ENCODE measurements around the gene RAB36. TPM values are rescaled to one million over a fixed set of nuclear protein-coding genes. Genes with fewer than 3 reads are reported as not detected.

RAB36 gene
- total RNA-seq, 2 experiments from 2014 or later: 0.77 to 0.87 TPM

- Mint-ChIP-seq H3K4me3 (no peak overlapping the region), H3K27ac (no peak overlapping the region), H3K9me3 (no peaks in the 10 kb centered on the region), H3K4me1 (ENCODE audit: low read depth) (peaks cover 12% of the 10 kb centered on the region), H3K36me3 (ENCODE audit: low read depth) (no peaks in the 10 kb centered on the region), H3K27me3 (no peaks in the 10 kb centered on the region)
- ChIA-PET CTCF (no interaction called here), POLR2A (no interaction called here)
- no peaks in the 10 kb centered on the region for H3K36me3 ChIP-seq (ENCODE audit: insufficient read depth, low read length)
- DNase-seq (no peak), ATAC-seq (ENCODE audit: poor library complexity) (no peak)
- no peak overlapping the region for H3K4me3 ChIP-seq (ENCODE audit: low read length)
- TF ChIP-seq CTCF (IDR thresholded peaks at IDR 0.05): no peak
- H3K27me3 ChIP-seq (ENCODE audit: control insufficient read depth in 1 of 2, insufficient read depth in 2 of 2, low read length in 2 of 2): no peaks in the 10 kb centered on the region
- no peak overlapping the region for H3K27ac ChIP-seq (ENCODE audit: low read depth in 1 of 2, low read length in 2 of 2)
- intact Hi-C loops (cut with DNase I, micrococcal nuclease): no loop called here
- H3K9me3 ChIP-seq (ENCODE audit: control insufficient read depth in 1 of 2, insufficient read depth in 1 of 2, low read length in 2 of 2): no peaks in the 10 kb centered on the region
- H3K4me1 ChIP-seq (ENCODE audit: insufficient read depth, low read length): peaks cover 21% of the 10 kb centered on the region
Measured at GRCh38 chr22:23117891-23118646, 27.2 kb upstream of the RAB36 start.

GRCh38 chr22:23118647-23119493 lies 26.4 kb upstream of the RAB36 start:
- peaks cover 21% of the 10 kb centered on the region for H3K4me1 ChIP-seq (ENCODE audit: insufficient read depth, low read length)
- TF ChIP-seq CTCF (IDR thresholded peaks at IDR 0.05): no peak
- H3K9me3 ChIP-seq (ENCODE audit: control insufficient read depth in 1 of 2, insufficient read depth in 1 of 2, low read length in 2 of 2): no peaks in the 10 kb centered on the region
- Mint-ChIP-seq H3K9me3 (no peaks in the 10 kb centered on the region), H3K27ac (peak overlapping the region; percentile 93), H3K4me1 (ENCODE audit: low read depth) (peaks cover 12% of the 10 kb centered on the region), H3K27me3 (no peaks in the 10 kb centered on the region), H3K36me3 (ENCODE audit: low read depth) (no peaks in the 10 kb centered on the region), H3K4me3 (no peak overlapping the region)
- H3K27me3 ChIP-seq (ENCODE audit: control insufficient read depth in 1 of 2, insufficient read depth in 2 of 2, low read length in 2 of 2): no peaks in the 10 kb centered on the region
- no peaks in the 10 kb centered on the region for H3K36me3 ChIP-seq (ENCODE audit: insufficient read depth, low read length)
- peak overlapping the region; percentile 37 to 78 for H3K27ac ChIP-seq (ENCODE audit: low read depth in 1 of 2, low read length in 2 of 2)
- peak overlapping the region; percentile 0 for H3K4me3 ChIP-seq (ENCODE audit: low read length)
- intact Hi-C loops (cut with DNase I, micrococcal nuclease): no loop called here
- ATAC-seq (ENCODE audit: poor library complexity) (no peak), DNase-seq (no peak)
- ChIA-PET POLR2A (interaction anchor here (0.7 to 1.6 kb wide), 3 partner anchors 13 to 159 kb away, joined by 3 to 11 read pairs (median 5); no protein-coding TSS in a partner anchor), CTCF (no interaction called here)

GRCh38 chr22:23119494-23120414 lies 25.5 kb upstream of the RAB36 start:
- ChIA-PET POLR2A (interaction anchor here (0.7 to 1.6 kb wide), 3 partner anchors 12 to 160 kb away, joined by 3 to 11 read pairs (median 5); no protein-coding TSS in a partner anchor), CTCF (interaction anchor here (0.6 kb wide), 1 partner anchor 52 kb away, joined by 4 read pairs; no protein-coding TSS in a partner anchor)
- Histone ChIP-seq H3K27ac (ENCODE audit: low read depth in 1 of 2, low read length in 2 of 2) (peak overlapping the region; percentile 37 to 78), H3K4me1 (ENCODE audit: insufficient read depth, low read length) (peaks cover 21% of the 10 kb centered on the region), H3K27me3 (ENCODE audit: control insufficient read depth in 1 of 2, insufficient read depth in 2 of 2, low read length in 2 of 2) (no peaks in the 10 kb centered on the region), H3K36me3 (ENCODE audit: insufficient read depth, low read length) (no peaks in the 10 kb centered on the region), H3K4me3 (ENCODE audit: low read length) (peak overlapping the region; percentile 0), H3K9me3 (ENCODE audit: control insufficient read depth in 1 of 2, insufficient read depth in 1 of 2, low read length in 2 of 2) (no peaks in the 10 kb centered on the region)
- DNase-seq (peak; percentile 27 to 91 (median 51)), ATAC-seq (ENCODE audit: poor library complexity) (peak; percentile 98)
- Mint-ChIP-seq H3K36me3 (ENCODE audit: low read depth) (no peaks in the 10 kb centered on the region), H3K4me1 (ENCODE audit: low read depth) (peaks cover 12% of the 10 kb centered on the region), H3K4me3 (no peak overlapping the region), H3K9me3 (no peaks in the 10 kb centered on the region), H3K27ac (peak overlapping the region; percentile 93), H3K27me3 (no peaks in the 10 kb centered on the region)
- intact Hi-C loops (cut with DNase I, micrococcal nuclease): loop anchor here in 1 of 2 experiments (5.0 to 10.0 kb wide), 2 partner anchors 42 to 405 kb away; no protein-coding TSS in a partner anchor
- no peak for TF ChIP-seq CTCF (IDR thresholded peaks at IDR 0.05)

All from CD4-positive, alpha-beta T cell (primary cell).